DMS53 treated with DMSO at 0.1 percent for 48 hours (cell line): Measurements from ENCODE around the gene CDC42EP4.
"Not testable (repeated sequence)": the region's sequence is repeated elsewhere in the genome, so short reads cannot be mapped to it uniquely, and the experiment has no call there.

Experiments used
- DNase-seq: peaks from one replicate; lab custom pipeline; 2025; ENCODE audit not compliant: unreplicated experiment; lab: John Stamatoyannopoulos, UW

CDC42EP4 gene

DNA sequence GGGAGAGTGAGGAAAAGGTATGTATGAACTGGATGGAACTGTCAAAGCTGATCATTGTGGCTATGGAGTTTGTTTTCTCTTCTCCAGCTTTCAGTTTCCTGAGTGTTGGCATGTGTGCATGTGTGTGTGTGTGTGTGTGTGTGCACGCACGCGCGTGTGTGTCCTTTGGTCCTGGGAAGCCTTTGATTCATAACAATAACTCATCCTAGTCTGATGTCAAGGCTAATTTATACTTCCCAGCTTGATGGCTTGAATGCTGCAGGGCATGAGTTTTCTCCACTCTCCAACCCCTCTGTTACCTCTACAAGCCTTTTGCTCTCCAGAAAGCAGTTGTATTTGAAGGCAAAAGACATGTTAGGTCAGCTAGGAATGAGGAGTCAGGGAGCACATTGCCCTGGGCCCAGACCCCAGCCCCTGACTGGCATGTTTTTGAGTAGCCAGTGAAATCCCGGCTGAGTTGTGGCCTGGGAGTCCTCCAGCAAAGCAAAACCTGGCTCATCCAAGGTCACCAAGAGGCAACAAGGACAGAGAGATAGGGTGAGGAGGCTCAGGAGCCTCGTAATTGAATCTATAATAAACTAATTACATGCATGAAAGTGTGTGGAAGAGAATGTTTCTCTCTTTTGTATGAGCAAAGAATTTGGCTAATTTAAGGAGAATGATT, 8.9 kb upstream of the CDC42EP4 start:
- DNase-seq, result no peak

DNA sequence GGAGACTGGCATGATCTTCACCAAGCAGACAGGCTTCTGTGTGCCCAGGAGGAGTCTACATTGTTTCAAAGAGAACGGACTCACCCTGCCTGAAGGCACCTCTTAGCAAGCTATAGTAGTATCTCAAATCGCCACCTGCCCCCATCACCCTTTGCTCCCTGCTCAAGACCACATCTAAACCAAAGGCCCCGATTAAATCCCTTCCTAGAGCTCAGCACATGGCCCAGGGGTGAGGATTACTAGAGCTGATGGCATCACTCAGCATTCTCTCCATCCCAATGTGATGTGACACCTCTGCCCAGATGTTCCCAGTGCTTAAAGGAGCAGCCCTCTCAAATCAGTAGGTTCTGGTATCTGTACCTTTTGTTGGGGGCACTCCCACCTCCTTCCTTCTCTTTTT, 8.0 kb upstream of the CDC42EP4 start:
- no peak for DNase-seq

DNA sequence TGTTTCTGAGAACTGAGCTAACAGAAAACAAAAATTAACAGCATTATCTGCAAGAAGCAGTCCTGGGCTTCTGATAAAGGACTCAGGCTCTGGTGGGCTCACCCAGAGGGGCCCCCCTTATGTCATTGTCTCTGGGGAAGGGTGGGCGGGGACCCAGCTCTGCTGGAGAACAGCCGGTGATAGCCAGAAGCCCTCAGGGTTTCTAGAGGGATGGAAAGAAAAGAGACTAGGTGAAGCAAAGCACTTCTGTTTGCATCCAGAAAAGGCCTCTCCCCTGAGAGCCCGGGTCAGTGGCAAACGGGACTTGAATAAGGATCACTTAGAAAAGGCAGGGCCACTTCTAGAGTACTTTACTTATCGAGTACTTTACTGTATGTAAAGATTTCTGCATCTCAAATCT, 7.0 kb upstream of the CDC42EP4 start:
- no peak for DNase-seq

DNA sequence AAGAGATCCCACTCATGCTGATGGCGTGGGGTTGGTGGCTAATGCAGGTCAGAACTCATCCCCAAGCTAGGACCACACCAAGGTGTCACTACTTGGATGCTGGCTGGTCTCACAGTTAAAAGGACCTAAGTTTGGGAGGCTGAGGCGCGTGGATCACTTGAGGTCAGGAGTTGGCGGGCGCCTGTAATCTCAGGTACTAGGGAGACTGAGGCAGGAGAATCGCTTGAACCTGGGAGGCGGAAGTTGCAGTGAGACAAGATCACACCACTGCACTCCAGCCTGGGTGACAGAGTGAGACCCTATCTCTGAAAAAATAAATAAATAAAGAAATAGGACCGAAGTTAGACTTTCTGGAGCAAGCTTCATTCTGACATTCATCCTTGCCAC, 6.6 kb upstream of the CDC42EP4 start:
- no peak for DNase-seq

DNA sequence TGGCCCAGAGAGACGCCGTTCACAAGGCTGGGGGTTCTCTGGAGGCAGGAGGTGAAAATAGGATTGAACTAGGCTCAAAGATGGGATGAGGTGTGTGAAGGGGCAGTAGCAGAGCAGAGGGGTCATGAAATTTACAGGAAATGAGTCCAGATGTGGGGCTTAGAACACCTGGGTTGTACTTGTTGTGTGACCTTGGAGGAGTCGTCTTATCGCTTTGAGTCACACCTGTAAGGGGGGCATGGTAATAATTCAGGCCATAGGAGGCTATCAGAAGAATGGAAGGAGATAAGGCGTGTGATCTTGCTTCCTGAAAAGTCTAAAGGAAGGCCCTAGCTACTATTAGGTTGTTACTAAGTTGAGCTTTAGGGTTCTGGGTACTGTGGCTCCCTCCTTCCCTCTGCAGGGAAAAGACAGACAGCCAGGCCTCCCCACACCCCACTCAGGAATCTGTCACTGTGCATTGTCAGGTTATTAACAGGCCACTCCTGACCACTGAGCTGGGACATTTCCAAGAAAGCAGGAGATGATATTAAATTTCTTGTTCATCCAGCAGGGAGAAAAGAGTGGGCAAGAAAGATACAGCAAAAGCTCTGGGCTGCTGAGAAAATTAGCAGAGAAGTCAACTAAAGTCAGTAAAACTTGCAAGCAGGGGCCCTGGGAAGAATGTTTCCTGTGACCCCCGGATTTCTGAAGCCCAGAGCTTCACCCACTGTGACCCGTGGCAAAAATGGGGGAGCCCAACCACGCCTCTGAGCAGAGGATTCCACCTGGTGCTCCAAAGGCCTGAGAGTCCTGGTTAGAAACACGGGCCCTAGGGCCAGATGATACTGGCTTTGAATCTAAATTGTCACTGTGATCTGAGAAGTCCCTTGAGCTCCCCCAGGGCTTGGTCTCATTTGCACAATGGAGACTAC, 6.0 kb upstream of the CDC42EP4 start:
- DNase-seq, result no peak

DNA sequence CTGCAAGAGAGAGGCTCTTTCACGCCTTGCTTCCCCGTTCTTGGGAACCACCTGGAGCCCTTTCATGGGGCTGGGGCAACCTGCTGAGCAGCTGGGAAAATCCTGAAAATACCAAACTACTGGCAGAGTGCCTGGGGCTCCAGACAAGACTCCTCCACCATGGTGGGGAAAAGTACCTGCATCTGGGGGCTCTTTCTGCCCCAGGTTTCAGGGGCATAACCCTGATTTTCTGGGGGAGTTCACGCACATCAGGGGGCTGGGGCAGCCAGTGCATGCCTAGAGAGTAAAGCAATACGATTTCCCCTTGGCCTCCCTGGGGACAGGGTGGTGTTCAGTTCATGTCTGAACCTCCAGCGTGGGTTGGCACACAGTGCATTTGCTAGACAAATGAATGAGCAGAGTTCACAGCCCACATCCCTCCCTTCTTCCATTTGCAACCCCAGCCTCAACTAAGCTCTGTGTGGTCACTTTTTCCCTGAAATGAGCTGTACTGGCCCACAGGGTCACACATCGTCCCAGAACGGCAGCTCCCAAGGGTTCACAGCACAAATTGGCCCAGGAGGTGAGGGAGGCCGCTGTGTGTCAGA, 5.2 kb upstream of the CDC42EP4 start:
- DNase-seq, result no peak

DNA sequence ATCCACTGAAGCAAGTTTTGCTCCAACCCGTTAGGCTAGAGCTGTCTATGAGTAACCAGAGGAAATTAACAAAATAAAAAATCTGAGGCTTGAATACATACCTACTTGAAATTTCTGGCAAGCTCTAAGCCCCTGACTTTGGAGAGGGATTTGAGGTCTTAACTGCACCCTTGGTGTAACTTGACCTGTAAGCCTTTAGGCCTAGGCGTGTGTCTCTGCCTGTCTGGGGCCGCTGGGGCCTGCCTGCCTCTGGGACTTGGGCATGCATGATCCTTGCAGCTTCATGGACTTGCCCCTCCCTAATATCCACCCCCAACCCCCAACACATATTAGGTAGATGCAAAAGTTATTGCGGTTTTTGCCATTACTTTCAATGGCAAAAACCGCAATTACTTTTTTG, 3.7 kb upstream of the CDC42EP4 start:
- no peak for DNase-seq

DNA sequence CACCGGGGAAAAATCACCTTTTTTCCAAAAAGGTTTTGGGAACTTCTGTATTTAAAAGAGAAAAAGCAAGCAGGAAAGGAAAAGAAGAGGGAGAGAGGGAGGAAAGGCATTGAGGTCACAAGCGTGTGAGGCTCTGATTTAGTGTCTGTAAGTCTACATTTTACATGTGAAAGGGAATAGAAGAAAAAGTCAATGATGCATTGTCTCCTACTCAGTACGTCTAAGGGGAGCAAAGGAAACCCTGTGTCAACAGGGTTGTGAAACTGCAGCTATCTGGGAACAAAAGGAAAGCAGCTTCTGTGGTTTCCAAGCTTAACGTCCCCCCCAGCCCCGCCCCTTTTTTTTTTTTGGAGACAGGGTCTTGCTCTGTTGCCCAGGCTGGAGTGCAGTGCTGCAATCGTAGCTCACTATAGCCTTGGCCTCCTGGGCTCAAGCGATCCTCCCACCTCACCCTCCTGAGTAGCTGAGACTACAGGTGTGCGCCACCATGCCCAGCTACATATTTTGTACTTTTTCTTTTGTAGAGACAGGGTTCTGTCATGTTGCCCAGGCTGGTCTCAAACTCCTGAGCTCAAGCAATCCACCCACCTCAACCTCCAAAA, 1.8 kb upstream of the CDC42EP4 start:
- DNase-seq, result no peak

DNA sequence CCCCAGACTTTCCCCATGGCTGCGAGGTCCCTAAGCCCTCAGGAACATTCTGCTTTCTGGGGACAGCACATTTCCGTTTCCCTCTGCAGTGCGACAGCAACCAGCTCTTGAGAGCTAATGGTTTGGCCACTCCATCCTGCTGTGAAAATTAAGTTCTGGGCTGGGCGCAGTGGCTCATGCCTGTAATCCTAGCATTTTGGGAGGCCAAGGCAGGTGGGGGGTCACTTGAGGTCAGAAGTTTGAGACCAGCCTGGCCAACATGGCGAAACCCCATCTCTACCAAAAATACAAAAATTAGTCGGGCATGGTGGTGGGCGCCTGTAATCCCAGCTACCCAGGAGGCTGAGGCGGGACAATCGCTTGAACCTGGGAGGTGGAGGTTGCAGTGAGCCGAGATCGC, 1.1 kb upstream of the CDC42EP4 start:
- not testable (repeated sequence) for DNase-seq

DNA sequence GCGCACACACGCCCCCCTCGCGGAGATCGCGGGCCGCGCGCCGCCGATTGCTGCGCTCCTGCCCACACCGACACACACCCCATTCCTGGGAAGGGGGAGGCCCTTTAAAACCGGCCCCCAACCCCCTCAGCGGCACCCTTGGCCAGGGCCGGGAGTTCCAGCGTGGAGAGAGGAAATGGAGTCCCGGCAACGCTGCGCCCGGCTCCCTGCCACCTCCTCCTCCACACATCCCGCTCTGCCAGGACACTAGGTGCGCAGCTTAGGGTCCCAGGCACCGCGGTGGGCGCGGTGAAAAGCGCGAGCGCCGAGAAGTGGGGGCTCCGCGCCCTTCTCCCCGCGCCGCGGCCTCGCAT, 397 bp downstream of the CDC42EP4 start:
- DNase-seq, result peak; percentile 40

DNA sequence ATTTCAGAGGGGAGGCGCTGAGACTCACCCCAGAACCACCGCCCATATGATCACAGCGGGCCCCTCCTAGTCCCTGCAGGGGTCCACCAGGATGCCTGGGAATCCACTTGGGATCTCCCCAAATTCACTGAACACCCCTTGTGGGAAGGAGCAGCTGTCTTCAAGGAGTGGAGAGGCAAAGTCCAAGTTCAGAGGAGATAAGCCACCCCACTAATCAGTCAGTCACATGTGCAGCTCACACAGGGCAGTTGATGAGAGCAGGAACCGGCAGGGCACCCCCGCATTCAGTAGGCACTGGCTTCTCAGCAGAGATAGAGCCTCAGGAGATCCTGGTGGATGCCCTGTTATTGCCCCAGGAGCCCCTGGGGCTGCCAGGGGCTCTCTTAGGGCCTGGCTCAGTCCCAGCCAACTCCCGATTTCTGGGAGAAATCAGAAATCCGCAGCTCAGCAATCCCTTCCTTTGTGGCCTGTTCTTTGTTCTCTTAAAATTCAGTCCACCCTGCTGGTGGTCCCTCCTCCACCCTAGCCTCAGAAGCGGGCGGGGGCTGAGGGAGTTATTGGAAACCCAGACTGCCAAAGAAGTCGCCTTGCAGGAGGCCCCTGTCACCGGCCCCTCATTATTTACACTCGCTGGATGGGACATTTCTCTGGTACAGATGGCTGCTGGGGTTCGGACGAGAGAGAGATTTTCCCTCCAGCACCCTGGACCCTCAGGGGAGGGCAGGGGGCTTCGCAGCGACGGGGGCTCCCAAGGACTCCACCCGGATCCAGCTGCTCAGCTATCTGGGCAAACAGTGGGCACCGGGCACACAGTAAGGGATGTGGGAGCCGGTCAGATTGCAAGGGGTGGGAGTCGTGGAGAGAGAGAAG, 1.8 kb downstream of the CDC42EP4 start:
- no peak for DNase-seq

DNA sequence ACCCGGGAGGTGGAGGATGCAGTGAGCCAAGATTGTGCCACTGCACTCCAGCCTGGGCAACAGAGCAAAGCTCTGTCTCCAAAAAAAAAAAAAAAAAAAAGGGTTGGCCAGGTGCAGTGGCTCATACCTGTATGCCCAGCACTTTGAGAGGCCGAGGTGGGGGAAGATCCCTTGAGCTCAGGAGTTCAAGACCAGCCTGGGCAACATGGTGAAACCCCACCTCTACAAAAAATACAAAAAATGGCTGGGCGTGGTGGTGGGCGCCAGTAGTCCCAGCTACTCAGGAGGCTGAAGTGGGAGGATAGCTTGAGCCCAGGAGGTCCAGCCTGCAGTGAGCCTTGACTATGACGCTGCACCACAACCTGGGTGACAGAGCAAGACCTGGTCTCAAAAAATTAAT, 2.8 kb downstream of the CDC42EP4 start:
- not testable (repeated sequence) for DNase-seq

DNA sequence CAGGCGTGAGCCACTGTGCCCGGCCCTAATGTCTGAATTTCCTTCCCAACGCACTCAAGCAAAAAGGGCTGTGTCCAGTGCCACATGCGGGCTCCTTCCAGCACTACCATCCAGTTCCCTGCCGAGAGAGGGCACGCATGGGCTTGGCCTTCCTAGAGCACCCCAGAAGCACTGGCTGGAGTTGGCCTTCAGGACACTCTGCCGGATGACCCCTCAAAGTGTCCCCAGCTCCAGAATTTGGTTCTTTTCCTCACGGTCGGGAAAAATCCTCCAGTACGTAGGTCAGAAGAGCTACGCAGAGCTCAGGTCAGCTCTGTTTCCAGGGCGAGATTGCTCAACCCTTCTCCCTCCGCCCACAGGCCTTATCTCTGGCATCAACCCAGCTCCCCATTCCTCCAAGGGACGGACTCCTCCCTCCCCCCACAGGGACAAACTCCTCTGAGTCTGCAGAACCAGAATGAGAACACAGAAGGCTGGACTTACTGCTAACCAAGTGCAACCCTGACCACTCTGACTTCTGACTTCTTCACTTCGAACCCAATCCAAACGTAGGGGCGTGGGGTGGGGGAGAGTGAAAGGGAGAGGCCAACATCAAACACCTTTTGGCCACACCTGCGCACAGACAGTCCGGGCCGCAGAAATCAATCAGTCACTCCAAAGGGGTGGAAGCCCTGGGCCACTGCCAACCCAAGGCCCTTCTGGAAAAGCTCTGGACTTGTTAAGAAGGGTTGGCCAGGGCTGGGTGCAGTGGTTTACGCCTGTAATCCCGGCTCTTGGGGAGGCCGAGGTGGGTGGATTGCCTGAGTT, 3.6 kb downstream of the CDC42EP4 start:
- no peak for DNase-seq

DNA sequence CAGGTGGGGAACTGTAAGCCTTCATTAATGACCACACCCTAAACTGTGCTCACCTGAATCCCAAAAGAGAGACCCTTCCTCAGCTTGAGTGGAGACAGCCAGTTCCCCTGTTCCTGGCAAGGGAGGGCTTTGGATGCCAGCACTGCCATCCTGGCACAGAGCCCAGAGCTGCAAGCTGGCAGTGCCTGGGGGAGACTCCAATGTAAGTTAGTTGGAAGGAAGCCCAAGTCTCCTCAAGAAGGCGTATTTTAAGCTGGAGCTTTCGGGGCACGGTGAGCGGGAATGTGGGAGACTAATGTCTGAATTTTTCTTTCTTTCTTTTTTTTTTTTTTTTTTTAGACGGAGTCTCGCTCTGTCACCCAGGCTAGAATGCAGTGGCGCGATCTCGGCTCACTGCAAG, 4.7 kb downstream of the CDC42EP4 start:
- DNase-seq, result no peak

DNA sequence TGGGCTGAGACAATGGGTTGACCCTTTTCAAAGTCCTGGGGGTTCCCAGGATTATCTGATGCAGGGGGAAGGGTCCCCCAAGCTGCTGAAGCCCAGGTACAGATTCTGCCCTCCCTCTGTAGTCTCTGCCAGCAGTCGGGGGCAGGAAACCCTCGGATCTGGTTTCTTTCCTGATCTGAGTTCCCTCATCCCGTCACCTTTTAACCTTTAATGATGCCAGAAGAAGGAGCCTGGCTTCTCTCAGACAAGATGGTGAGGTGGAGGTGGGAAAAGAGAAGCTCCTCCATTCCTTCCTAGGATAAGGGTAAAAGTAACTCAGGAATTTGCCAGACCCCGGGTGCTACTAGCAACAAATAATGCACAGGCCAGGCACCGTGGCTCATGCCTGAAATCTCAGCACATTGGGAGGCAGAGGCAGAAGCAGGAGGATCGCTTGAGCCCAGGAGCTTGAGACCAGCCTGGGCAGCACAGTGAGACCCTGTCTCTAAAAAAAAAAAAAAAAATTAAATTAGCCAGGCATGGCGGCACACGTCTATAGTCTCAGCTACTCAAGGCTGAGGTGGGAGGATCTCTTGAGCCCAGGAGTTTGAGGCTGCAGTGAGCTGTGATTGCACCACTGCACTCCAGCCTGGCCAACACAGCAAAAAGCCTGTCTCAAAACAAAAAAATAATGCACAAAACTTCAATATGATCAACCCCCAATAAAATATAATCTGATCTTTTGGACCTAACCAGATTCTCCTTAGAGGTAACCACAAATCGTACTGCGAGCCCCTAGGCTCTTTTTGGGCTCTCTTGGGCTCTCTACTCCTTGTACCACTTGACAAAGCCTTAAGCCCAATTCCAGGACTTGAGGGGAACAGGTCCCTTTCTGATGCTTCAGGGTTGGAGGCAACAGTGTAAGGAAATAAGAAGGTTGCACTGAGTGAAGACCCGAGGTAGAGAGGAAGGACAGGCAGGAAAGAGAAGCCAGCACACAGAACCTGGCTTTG, 5.7 kb downstream of the CDC42EP4 start:
- no peak for DNase-seq

DNA sequence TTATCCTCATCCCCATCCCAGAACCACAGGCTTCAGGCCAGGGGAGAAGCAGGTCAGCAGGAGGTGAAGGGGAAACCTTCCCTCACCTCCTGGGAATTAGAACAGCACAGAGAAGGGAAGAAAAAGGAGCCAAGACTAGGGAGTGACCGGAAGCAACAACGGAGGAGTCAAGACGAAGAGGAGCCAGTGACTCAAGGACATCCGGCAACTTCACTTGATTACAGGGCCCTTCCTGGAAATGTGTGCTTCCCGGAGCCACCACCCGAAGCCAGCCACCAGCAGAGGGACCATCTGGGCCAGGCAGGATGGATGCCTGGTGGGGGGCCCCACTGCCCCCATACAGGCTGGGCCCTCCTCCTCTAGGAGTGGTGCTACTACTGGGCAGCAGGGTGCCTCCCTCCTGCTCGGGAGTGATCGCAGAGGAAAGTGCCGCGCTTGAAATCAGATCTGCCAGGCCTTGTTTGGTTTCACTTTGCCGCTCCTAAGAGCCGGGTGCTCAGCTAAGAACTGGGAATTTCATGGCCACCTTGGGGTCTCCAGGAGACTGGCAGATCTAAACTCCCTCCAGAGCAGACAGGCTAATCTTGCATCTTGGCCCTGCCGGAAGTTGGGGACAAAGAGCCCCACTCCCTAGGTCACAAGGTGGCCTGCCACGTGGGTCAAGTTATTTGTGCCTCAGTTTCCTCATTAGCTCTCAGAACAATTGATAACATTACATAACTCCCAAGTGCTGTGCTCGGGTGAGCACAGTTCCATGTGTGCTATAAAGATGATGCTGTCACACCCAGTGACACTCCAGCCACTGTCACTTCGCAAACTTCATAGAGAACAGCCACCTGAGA, 6.6 kb downstream of the CDC42EP4 start:
- DNase-seq, result peak; percentile 28

DNA sequence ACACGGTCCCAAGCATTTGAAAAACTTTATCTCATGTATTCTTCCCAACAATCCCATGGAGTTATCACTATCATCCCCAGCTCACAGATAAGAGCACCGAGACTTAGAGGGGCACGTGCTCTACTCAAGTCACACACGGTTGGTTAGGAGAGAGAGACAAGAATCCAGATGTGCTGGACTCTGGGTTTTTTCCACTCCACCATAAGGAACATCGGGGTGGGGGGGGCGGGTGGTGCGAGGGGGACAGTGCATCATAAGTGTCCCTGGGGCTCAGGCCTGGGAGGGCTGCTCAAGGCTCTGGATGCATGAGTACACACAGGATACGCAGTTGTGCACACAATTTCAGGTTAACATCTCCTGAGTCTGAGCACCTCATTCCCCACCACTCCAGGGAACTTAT, 7.4 kb downstream of the CDC42EP4 start:
- no peak for DNase-seq

DNA sequence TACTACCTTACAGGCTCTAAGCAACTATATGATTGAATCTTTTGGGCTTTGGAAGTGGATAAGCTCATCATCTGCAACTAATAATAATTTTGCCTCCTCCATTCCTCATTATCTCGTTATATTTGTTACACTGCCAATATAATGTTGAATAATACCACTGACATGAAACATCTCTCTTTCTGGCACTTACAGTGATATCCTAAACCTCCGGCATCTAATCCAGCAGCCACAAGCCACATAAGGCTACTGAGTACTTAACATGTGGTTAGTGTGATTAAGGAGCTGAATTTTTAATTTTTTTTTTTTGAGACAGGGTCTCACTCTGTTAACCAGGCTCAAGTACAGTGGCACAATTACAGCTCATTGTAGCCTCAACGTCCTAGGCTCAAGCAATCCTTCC, 9.6 kb downstream of the CDC42EP4 start:
- no peak for DNase-seq
